Keratinocyte (primary cell): Measurements from ENCODE around the gene WDR7. TPM values are rescaled to one million over a fixed set of nuclear protein-coding genes. Genes with fewer than 3 reads are reported as not detected.

Source experiments
- DNase-seq: peaks from one replicate; pipeline ENCODE4 v3.0.0-alpha.2; 2011; ENCODE audit warnings: low read depth, missing footprints, low spot score
- FAIRE-seq: peaks from 2 replicates; lab custom pipeline; 2011; peaks lifted over from hg19 to GRCh38; lab: Jason Lieb, UNC
- H2AFZ ChIP-seq: 2 replicates; pipeline ENCODE4 v1.6.0; 2012; ENCODE audit warnings: low read length, control low read depth, inconsistent platforms; ENCODE audit not compliant: control insufficient read depth
- H3K27ac ChIP-seq: 2 replicates; pipeline ENCODE4 v1.5.1; 2011; ENCODE audit warnings: low read length; ENCODE audit not compliant: control insufficient read depth, insufficient read depth
- H3K27me3 ChIP-seq: 3 replicates; pipeline ENCODE4 v1.6.0; 2011; ENCODE audit warnings: low read length; ENCODE audit not compliant: control insufficient read depth, insufficient read depth; ENCODE audit errors: extremely low read depth
- H3K36me3 ChIP-seq, 2 experiments: 2 replicates in 1 of 2; 3 replicates in 1 of 2; pipeline ENCODE4 v1.5.1; 2011; ENCODE audit warnings: low read length in 2 of 2, mild to moderate bottlenecking in 1 of 2; ENCODE audit not compliant: control insufficient read depth in 2 of 2, insufficient read depth in 2 of 2; ENCODE audit errors: extremely low read depth in 1 of 2
- H3K4me1 ChIP-seq: 3 replicates; pipeline ENCODE4 v1.5.1; 2011; ENCODE audit warnings: low read length; ENCODE audit not compliant: control insufficient read depth, insufficient read depth; ENCODE audit errors: extremely low read depth
- H3K4me2 ChIP-seq: 3 replicates; pipeline ENCODE4 v1.6.0; 2011; ENCODE audit warnings: low read depth, low read length; ENCODE audit not compliant: control insufficient read depth, insufficient read depth; ENCODE audit errors: extremely low read depth
- H3K4me3 ChIP-seq, 3 experiments: fragments of 200-600 bp in 1 of 3; sonication (generic) in 1 of 3; 2 replicates in 2 of 3; 3 replicates in 1 of 3; pipeline ENCODE4 v1.5.1; 2011 to 2016; ENCODE audit warnings: low read length in 3 of 3, mild to moderate bottlenecking in 3 of 3, control low read depth in 2 of 3, inconsistent platforms in 1 of 3, low read depth in 1 of 3, mixed read lengths in 1 of 3, mixed run types in 1 of 3, moderate library complexity in 1 of 3; ENCODE audit not compliant: control insufficient read depth in 2 of 3, insufficient read depth in 2 of 3; ENCODE audit errors: extremely low read depth in 1 of 3
- H3K79me2 ChIP-seq: 2 replicates; pipeline ENCODE4 v1.6.0; 2012; ENCODE audit warnings: low read length; ENCODE audit not compliant: control insufficient read depth, insufficient read depth
- H3K9ac ChIP-seq: 3 replicates; pipeline ENCODE4 v1.6.0; 2011; ENCODE audit warnings: low read length; ENCODE audit not compliant: control insufficient read depth, insufficient read depth; ENCODE audit errors: extremely low read depth
- H3K9me1 ChIP-seq: 3 replicates; pipeline ENCODE4 v1.6.0; 2011; ENCODE audit warnings: low read length; ENCODE audit not compliant: control insufficient read depth, insufficient read depth; ENCODE audit errors: extremely low read depth
- H3K9me3 ChIP-seq: 2 replicates; pipeline ENCODE4 v1.5.1; 2012; ENCODE audit warnings: low read depth, low read length; ENCODE audit not compliant: control insufficient read depth
- H4K20me1 ChIP-seq: 3 replicates; pipeline ENCODE4 v1.6.0; 2011; ENCODE audit warnings: low read length; ENCODE audit not compliant: control insufficient read depth, insufficient read depth; ENCODE audit errors: extremely low read depth
- CTCF ChIP-seq, 3 experiments: IDR thresholded peaks in 1 of 3; conservative IDR thresholded peaks in 1 of 3; optimal IDR thresholded peaks in 1 of 3; 2 replicates in 2 of 3; 3 replicates in 1 of 3; pipeline versions ENCODE3 to v1.5.1; 2011; ENCODE audit warnings: low read length in 3 of 3, mild to moderate bottlenecking in 3 of 3, moderate library complexity in 2 of 3, control low read depth in 1 of 3, inconsistent platforms in 1 of 3; ENCODE audit not compliant: insufficient read depth in 2 of 3; ENCODE audit errors: extremely low read depth in 1 of 3
- EZH2 ChIP-seq: IDR thresholded peaks from one replicate; pipeline ENCODE4 v1.6.1; 2012; ENCODE audit warnings: inconsistent platforms, mild to moderate bottlenecking, low read length, moderate library complexity
- dilution Hi-C: fragments of 300-500 bp; cut with MboI; formaldehyde crosslinking; loops from one replicate; pipeline ENCODE4 v1.7.0; 2020; ENCODE audit warnings: low sequenced_read_pairs; ENCODE audit not compliant: extremely low pct_ligation_motif_present
- polyA plus RNA-seq, 5 experiments: library from polyadenylated mRNA; depleted of rRNA in 3 of 5; stranded (reverse) in 3 of 5; stranded (forward) in 1 of 5; unstranded in 1 of 5; fragments of >200 nt; gene quantifications; 1 replicate in 1 of 5; 2 replicates in 3 of 5; 3 replicates in 1 of 5; pipeline versions ENCODE4 v1.2.1 to v1.2.3, GENCODE V29; 2011 to 2012; ENCODE audit warnings: missing spikeins in 2 of 5, low read depth in 1 of 5, low replicate concordance in 1 of 5

The WDR7 gene
- polyA plus RNA-seq, 1 donor (not counting 4 experiments of a cell fraction or from before 2014, with no cell fraction given), result 6.9 TPM

- dilution Hi-C loops, result no loop called here
- no peak for DNase-seq
Observed at GRCh38 chr18:56955490-56955889, 304.3 kb downstream of the WDR7 start.

GRCh38 chr18:56959120-56959519 is 308.0 kb downstream of the WDR7 start:
- H3K4me3 ChIP-seq, result no peak overlapping the region
- dilution Hi-C loops, result no loop called here
- H3K4me2 ChIP-seq, result no peak overlapping the region
- H3K4me1 ChIP-seq, result no peaks in the 10 kb centered on the region
- H3K9ac ChIP-seq, result no peak overlapping the region
- no peak overlapping the region for H3K27ac ChIP-seq
- H3K9me3 ChIP-seq, result no peaks in the 10 kb centered on the region
- DNase-seq, result no peak
- H3K9me1 ChIP-seq, result no peaks in the 10 kb centered on the region
- TF ChIP-seq CTCF (optimal IDR thresholded peaks at IDR 0.05 in 1 of 3, IDR thresholded peaks at IDR 0.05 in 1 of 3, conservative IDR thresholded peaks at IDR 0.05 in 1 of 3; ENCODE audit: extremely low read depth in 1 of 3, insufficient read depth in 2 of 3, low read length in 3 of 3) (no peak), EZH2 (no peak)
- no peak overlapping the region for H2AFZ ChIP-seq
- no peak for FAIRE-seq
- no peaks in the 10 kb centered on the region for H3K36me3 ChIP-seq
- H3K27me3 ChIP-seq, result no peaks in the 10 kb centered on the region
- no peaks in the 10 kb centered on the region for H3K79me2 ChIP-seq
- H4K20me1 ChIP-seq, result no peaks in the 10 kb centered on the region

More at GRCh38 chr18:56955490-56955889, 304.3 kb downstream of the WDR7 start:
- no peaks in the 10 kb centered on the region for H3K36me3 ChIP-seq
- H3K9me1 ChIP-seq, result no peaks in the 10 kb centered on the region
- no peak overlapping the region for H3K4me3 ChIP-seq
- H3K27ac ChIP-seq, result no peak overlapping the region
- H3K4me2 ChIP-seq, result no peak overlapping the region
- no peak overlapping the region for H2AFZ ChIP-seq
- H3K79me2 ChIP-seq, result no peaks in the 10 kb centered on the region
- H3K9me3 ChIP-seq, result no peaks in the 10 kb centered on the region
- H4K20me1 ChIP-seq, result no peaks in the 10 kb centered on the region
- H3K27me3 ChIP-seq, result no peaks in the 10 kb centered on the region
- no peak for FAIRE-seq
- TF ChIP-seq CTCF (optimal IDR thresholded peaks at IDR 0.05 in 1 of 3, IDR thresholded peaks at IDR 0.05 in 1 of 3, conservative IDR thresholded peaks at IDR 0.05 in 1 of 3; ENCODE audit: extremely low read depth in 1 of 3, insufficient read depth in 2 of 3, low read length in 3 of 3), result no peak
- TF ChIP-seq EZH2, result no peak
- H3K4me1 ChIP-seq, result no peaks in the 10 kb centered on the region
- H3K9ac ChIP-seq, result no peak overlapping the region
